HG03095 (cell line): ENCODE results near the gene ALDH3B1.

Experiments
- ATAC-seq: cut with Tn5 transposase; IDR thresholded peaks from one replicate; pipeline ENCODE4 v1.9.1; 2021; ENCODE audit warnings: moderate library complexity; ENCODE audit not compliant: unreplicated experiment

The ALDH3B1 gene

DNA sequence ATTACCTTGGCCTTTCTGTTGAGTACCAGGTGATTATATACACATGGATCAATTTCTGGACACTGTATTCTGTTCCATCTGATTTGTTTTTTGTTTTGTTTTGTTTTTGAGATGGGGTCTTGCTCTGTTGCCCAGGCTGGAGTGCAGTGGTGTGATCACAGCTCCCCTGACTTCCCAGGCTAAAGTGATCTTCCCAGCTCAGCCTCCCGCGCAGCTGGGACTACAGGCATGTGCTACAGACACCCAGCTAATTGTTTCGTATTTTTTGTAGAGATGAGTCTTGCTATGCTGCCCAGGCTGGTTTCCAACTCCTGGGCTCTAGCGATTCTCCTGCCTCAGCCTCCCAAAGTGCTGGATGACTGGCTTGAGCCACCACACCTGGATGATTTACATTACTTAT lies 47.7 kb downstream of the ALDH3B1 start:
- no peak for ATAC-seq

DNA sequence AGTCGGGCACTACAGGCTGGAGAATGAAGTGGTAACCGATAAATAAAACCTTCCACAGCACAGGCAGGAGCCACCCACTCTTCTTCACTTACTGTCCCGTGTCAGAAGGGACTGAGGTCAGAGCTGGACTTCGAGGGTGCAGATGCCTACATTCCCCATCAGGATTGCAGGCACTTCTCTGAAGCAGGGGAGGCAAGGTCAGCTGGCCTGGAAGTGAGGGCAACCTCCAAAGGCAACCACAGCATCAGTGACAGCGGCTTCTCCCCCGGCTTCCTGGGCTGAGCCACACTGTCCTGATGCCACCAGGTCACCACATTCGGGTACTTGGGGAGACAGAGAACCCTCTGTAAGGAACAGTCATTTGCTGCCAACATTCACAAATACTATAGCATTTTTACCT lies 51.4 kb downstream of the ALDH3B1 start:
- no peak for ATAC-seq

DNA sequence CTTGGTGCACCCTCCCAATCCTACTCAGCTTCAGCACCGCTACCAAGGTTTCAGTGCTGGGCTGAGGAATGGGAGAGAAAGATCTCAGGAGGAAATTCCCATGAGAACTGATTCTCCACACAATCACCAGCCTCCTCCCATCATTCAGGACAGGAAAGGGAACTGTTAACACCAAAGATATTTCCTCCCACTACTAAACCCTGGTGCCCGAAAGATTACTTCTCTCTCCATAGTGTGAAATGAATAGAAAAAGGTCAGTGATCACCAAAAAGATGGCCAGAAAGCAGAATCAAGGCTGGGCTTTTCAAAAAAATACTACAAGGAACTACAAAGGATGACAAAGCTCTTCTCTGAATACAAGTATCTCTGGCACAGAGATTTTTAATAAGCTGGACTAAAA lies 54.8 kb downstream of the ALDH3B1 start:
- no peak for ATAC-seq

DNA sequence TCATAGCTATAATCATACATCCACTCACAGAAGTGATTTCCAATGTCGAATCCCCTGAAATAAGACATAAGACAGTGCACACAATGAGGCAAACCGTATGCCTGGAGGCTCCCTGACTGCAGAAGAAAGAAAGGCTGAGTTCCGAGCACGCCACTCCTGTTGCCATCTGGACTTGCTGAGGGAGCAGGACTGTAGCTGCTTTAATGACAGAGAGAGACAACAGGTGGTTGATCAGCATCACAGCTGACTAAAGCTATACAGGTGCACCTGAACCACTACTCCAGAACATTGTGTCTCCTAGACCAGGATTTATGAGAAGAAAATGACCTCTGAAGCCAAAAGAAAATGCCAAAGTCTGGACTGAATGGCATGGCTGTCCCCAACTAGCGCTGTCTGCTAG lies 55.7 kb downstream of the ALDH3B1 start:
- ATAC-seq = no peak

DNA sequence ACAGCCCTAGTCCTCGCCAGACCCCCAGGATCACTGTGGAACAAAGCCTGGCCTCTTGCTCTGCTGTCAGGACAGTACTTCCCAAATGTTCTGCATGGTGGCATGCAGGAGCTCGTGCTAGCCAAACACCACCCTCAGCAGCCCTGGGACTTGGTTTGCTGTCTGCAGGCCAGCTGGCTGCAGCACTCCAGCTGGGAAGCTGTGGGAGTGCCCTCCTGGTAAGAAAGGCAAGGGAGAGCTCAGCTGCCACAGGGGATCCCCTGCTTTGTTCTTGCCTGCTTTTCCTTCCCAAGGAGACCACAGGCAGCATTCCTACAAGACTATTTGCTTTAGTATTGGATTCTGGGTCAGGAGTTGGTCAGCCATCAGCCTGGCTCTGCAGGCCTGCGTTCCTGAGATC lies 56.6 kb downstream of the ALDH3B1 start:
- ATAC-seq = no peak

DNA sequence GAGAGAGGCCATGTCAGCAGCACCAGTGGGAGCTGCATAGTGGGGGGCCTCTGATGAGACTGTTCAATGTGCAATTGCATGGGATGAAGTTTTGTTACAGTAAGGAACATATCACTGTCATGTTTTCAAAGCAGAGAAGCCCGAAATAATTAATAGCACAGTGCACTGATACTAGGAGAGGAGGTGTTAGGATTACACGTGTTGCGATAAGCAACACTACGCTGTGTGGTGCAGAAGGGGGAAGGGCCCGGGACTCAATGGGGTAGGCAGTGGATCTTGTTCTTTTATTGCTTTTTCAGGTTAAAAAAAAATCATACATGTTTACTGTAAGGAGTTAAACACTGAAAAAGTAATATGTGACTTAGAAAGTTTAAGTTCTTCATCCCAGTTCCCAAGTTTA lies 57.9 kb downstream of the ALDH3B1 start:
- ATAC-seq = no peak

DNA sequence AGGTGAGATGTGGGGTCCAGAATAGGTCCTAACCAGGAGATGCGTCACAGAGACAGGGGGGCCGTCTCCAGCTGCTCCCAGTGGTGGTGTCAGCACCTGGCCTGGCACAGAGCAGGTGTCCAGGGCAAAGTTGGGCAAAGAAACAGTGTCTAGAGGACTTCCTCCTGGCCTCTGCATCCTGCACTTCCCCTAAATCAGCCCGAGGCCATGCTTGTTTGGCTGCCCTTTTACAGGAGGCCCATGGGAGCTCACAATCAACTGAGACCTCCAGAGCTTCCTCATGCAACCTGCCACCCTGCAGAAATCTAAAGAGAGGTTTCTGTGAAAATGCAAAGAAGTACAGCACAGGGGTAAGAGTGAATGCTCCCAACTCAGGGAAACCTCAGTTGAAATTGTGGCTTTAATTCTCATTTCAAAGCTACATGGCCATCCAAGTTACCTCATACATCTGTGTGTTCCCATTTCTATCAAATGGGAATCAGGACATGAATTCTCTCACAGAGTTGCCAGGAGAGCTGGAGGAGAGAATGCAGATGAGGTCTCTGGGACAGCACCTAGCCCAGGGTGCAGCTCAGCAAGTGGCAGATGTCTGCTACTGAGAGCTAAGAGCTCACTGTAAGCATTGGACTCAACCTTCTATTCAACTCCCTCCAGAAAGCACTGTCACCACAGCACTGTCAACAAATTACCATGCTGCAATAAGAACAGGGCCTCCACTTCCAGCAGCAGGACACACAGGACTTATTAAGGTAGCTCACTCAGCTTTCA lies 61.3 kb downstream of the ALDH3B1 start:
- no peak for ATAC-seq

DNA sequence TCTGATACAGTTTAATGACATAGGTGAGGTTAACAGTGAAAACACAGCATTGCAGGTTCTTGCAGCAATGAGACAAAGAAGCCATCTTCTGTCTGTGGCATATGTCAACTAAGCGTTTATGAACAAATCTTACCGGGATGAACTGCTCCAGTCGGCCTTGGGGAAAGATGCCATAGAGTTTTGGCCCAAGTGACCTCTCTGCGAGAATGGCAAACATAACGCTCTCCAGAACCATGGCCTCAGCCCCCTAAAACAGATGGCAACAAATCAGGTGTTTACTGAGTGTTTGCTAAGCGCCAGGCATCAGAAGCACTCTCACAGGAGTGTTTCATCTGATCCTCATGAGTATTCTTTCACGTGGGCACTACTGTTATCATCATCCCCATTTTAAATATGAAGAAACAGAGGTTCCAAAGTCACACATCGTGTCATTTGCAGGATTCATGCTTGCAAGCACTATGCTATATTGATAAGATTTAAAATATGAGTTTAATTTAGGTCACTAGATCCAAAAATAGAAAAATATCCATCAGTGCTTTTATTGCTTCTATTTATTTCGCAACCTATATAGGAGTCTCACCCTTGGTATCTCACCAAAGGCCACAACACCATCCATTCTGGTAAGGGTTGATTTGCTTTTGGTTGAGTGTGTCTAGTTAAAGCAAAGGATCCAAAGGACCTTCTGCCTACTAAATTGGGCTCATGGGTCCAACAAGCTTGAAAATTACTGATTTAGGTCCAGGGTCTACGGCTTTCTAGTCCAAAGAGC lies 64.6 kb downstream of the ALDH3B1 start:
- ATAC-seq = no peak

DNA sequence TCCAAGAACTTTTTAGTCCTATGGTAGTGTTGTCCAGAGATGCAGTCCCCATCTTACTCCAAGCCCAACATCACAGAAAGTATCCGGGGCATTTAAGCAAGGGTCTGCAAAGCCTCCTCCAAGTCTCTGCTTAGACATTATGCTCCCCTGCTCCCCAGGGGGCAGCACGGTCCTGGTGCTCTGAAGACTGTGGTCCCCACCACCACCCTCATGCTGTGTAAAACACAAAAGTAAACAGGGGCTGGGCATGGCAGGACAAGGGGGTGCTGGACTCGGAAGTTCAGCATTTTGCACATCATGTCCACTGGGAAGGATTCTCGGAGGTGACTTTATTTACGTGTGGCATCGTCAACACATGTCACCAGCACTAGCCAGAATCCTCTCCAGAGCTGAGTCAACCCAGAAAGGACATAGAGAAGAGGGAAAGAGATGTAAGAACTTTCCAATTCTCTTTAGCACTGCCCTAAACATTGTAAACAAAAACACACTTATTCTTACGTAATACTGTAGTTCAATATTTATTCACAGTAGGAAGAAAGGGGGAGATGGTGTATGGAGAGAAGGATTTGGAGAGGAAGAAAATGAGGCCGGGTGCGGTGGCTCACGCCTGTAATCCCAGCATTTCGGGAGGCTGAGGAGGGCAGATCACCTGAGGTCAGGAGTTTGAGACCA lies 66.4 kb downstream of the ALDH3B1 start:
- ATAC-seq = no peak

DNA sequence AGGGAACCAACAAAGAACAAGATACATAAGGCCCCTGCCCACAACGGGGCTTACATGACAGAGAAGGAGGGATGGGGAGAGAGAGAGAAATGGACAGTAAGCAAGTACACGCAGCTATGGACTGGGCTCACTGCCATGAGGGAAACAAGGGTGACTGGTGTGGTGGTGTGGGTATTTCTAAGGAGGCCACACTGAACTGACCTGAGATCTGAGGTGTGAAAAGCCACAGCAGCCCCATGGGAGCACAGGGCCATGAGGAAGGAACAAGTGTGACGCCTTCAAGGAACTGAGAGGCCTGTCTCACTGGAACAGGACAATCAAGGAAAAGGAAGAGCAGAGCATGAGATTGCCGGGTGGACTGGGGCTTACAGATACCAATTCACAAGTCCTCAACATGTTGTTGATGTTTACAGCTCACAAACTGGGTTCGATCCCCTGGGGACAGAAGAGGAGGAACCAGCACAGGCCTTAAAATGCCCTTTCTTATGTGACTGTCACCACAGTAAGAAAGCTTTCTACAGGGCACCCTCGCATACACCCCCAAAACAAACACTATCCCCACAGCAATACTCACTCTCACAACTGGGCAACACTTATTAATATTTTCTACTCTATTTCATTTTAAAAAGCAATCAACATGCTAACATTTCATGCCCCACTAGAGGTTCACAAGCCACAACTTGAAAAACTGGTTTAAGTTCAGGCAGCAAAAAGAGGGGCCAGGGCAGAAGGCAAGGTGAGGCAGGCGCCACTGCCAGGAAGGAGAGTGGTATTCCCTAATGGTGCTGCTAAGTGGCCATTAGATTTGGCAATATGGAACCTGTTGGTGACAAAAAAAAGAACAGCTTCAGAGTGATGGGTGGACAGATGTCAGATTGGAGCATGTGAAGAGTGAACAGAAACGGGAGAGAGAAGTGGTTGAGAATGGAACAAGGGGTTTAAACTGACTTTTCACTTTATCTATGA lies 67.8 kb downstream of the ALDH3B1 start:
- ATAC-seq = no peak
